OCI-M1 (cell line): ENCODE results near the gene PRCD.

Source experiments
- DNase-seq: peaks from one replicate; lab custom pipeline; 2025; lab: John Stamatoyannopoulos, UW

The PRCD gene

GRCh38 chr17:76570877-76571471, 31.1 kb downstream of the PRCD start:
- peak; percentile 11 for DNase-seq

GRCh38 chr17:76572201-76572910, 32.5 kb downstream of the PRCD start:
- DNase-seq, result no peak

GRCh38 chr17:76573096-76573495, 33.3 kb downstream of the PRCD start:
- no peak for DNase-seq

- DNase-seq, result no peak
Measured at GRCh38 chr17:76574166-76574565, 34.3 kb downstream of the PRCD start.

GRCh38 chr17:76575570-76575969, 35.7 kb downstream of the PRCD start:
- no peak for DNase-seq

GRCh38 chr17:76576189-76576588, 36.3 kb downstream of the PRCD start:
- DNase-seq, result no peak

GRCh38 chr17:76577876-76578275, 38.0 kb downstream of the PRCD start:
- DNase-seq, result no peak

- DNase-seq, result no peak
Measured at GRCh38 chr17:76578376-76578775, 38.5 kb downstream of the PRCD start.

GRCh38 chr17:76579281-76579680, 39.4 kb downstream of the PRCD start:
- no peak for DNase-seq

- no peak for DNase-seq
Measured at GRCh38 chr17:76581515-76581914, 41.7 kb downstream of the PRCD start.

- DNase-seq, result no peak
Measured at GRCh38 chr17:76582660-76583059, 42.8 kb downstream of the PRCD start.

- DNase-seq, result no peak
Measured at GRCh38 chr17:76584427-76585032, 44.7 kb downstream of the PRCD start.

GRCh38 chr17:76585033-76585648, 45.3 kb downstream of the PRCD start:
- DNase-seq, result no peak

GRCh38 chr17:76585649-76586593, 46.1 kb downstream of the PRCD start, which contains the start of gene ST6GALNAC2:
Gene ST6GALNAC2, minus strand, starts transcription at chr17:76585860. Its CDS starts 52 bp downstream, at chr17:76585808.
- no peak for DNase-seq

- no peak for DNase-seq
Measured at GRCh38 chr17:76586741-76587487, 47.1 kb downstream of the PRCD start.

- DNase-seq, result no peak
Measured at GRCh38 chr17:76588182-76588581, 48.3 kb downstream of the PRCD start.

GRCh38 chr17:76593384-76593826, 53.6 kb downstream of the PRCD start:
- DNase-seq, result no peak

- no peak for DNase-seq
Measured at GRCh38 chr17:76593959-76594358, 54.1 kb downstream of the PRCD start.

GRCh38 chr17:76594690-76595089, 54.8 kb downstream of the PRCD start:
- no peak for DNase-seq
